SH-SY5Y (cell line): ENCODE data around the gene CSDE1.

Experiments used
- GATA2 ChIP-seq: IDR thresholded peaks from 2 replicates; pipeline ENCODE4 v1.6.1; 2011; ENCODE audit warnings: mild to moderate bottlenecking, low read depth, low read length
- GATA3 ChIP-seq: IDR thresholded peaks from 2 replicates; pipeline ENCODE4 v1.6.1; 2011; ENCODE audit warnings: low read depth, mild to moderate bottlenecking, low read length, moderate library complexity

DNA sequence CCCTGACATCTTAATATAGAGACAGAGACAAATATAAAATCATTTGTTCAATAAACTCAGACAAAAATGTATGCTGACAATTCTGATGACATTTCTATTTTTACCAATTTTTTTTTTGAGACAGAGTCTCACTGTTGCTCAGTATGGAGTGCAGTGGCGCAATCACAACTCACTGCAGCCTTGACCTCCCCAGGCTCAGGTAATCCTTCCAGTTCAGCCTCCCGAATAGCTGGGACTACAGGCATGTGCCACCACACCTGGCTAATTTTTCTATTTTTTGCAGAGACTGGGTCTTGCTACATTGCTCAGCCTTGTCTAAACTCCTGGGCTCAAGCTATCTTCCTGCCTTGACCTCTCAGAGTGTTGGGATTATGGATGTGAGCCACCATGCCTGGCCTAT lies 36.3 kb upstream of the CSDE1 start:
- TF ChIP-seq GATA3 (no peak), GATA2 (no peak)
